A673 (cell line): ENCODE data around the gene PNKD.

Experiments used
- CTCF ChIP-seq: fragments of 300-800, 200-600 bp; sonication (generic); conservative IDR thresholded peaks from 2 replicates; pipeline ENCODE4 v1.5.1; 2017; ENCODE audit warnings: low read depth, mild to moderate bottlenecking, antibody characterized with exemption, low read length, moderate library complexity, mixed read lengths
- EZH2 ChIP-seq: fragments of 200-600 bp; sonication (generic); IDR thresholded peaks from 2 replicates; pipeline ENCODE4 v1.6.1; 2017; ENCODE audit warnings: borderline replicate concordance, low read depth, mild to moderate bottlenecking, mixed read lengths, antibody characterized with exemption, low read length; ENCODE audit not compliant: poor library complexity, severe bottlenecking

- no peak for TF ChIP-seq CTCF
- no peak for TF ChIP-seq EZH2
These were observed 6.3 kb upstream of the PNKD start for GRCh38 chr2:218263817-218264641.
